GM20431 (cell line): Measurements from ENCODE around the gene TNFRSF11A.

Experiments
- in situ Hi-C: fragments of 300-500 bp; cut with MseI, MboI; formaldehyde crosslinking; loops from one replicate; pipeline ENCODE4 v1.15.0; 2020; ENCODE audit warnings: low sequenced_read_pairs; ENCODE audit not compliant: unreplicated experiment

The TNFRSF11A gene

GRCh38 chr18:62340996-62341395 is 15.9 kb downstream of the TNFRSF11A start:
- in situ Hi-C loops = no loop called here

GRCh38 chr18:62341473-62341872 is 16.4 kb downstream of the TNFRSF11A start:
- in situ Hi-C loops = no loop called here

DNA sequence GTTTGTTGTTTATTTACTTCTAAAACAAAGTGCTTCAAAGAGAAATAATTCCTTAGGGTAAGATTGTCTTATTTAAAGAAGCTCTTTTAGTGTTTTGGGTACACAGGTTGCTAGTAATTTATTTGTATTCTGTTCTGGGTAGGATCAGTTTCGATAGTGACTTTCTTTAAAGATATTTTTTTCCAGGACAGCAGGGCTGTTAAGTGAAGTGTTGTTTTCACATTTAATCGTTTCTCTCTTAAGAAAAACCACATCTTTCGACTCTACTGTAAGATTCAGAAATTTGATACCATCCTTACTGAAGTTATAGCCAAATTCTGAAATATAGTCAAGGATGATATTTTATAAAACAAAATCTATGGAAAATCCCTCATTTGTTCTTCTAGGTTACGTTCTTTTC is 17.8 kb downstream of the TNFRSF11A start:
- in situ Hi-C loops = no loop called here

GRCh38 chr18:62343316-62343715 is 18.2 kb downstream of the TNFRSF11A start:
- in situ Hi-C loops = no loop called here

- in situ Hi-C loops = no loop called here
Measured at GRCh38 chr18:62345909-62346308, 20.8 kb downstream of the TNFRSF11A start.

GRCh38 chr18:62346333-62347088 is 21.4 kb downstream of the TNFRSF11A start:
- in situ Hi-C loops = no loop called here

- in situ Hi-C loops = no loop called here
Measured at GRCh38 chr18:62347089-62347506, 22.0 kb downstream of the TNFRSF11A start.

DNA sequence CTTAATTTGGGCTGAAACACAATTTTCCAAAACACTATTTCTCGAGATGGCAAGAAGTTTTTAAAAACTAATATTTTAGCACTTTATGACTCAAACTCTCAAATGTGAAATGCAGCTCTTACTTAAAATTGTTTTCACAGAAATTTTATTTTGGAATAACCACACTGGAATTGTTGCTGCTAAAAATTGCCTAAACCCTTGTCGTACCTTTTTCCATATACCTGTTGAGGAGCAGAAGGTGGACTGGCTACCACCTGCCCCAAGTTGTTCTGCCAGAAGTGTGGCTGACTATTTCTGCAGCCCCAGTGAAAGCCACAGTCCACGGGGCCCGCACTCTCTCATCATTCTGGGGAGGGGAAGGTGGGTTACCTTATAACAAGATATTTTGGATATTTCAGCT is 23.4 kb downstream of the TNFRSF11A start:
- in situ Hi-C loops = no loop called here

- in situ Hi-C loops = no loop called here
Measured at GRCh38 chr18:62353170-62353569, 28.1 kb downstream of the TNFRSF11A start.

- in situ Hi-C loops = no loop called here
Measured at GRCh38 chr18:62354151-62354550, 29.0 kb downstream of the TNFRSF11A start.

GRCh38 chr18:62357079-62357719 is 32.1 kb downstream of the TNFRSF11A start:
- in situ Hi-C loops = no loop called here

DNA sequence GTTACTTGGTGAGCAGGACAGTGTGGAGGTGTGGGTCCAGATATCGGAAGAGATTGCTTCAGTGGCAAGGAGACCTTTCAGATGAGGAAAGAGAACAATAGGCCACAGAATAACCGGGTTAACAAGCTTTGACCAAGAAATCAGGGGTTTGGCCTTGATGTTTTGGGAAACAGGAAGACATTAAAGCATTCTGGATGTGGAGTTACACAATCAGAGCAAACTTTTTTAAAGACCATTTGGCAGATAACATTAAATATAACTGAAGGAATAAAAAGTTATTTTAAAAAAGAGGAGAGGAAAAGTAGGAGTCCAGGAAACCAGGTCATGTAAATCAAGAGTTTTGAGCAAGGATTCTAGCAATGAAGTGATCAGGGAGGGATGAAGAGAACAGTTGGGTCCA is 35.7 kb downstream of the TNFRSF11A start:
- in situ Hi-C loops = no loop called here

DNA sequence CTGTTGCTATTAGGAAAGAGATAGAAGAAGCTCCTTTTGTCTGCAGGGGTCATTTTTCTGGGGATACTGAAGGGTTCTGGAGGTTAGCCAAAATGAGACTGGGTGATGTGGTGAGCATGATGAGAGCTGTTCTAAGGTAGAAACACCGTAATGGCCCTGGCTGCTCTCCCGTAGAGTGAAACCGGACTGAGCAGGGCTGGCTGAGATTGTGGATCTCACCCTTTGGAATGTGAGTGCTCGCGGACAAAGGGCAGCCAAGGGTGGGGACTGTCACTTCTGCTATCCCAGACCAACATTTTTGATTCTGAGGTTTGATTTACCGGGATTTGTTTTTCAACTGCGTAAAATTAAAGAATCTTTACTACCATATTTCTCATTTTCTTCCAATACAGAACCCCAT is 36.2 kb downstream of the TNFRSF11A start:
- in situ Hi-C loops = no loop called here

DNA sequence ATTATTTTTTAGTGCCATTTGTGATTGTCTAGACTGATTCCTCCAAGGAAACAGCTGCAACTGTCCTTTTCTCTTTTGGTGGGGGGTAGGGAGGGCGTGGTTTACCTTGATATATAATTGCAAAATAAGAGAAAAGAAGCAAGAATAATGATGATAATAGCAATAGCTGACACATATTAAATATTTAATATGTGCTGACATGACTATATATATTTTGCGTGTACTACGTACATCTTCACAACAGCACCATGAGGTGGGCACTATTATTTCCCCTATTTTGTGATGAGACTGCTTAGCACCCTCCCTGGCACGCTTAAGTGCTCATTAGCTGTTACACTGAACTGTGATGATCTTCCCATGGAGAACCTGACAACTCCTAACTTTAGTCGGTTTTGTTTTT is 39.4 kb downstream of the TNFRSF11A start:
- in situ Hi-C loops = no loop called here

- in situ Hi-C loops = no loop called here
Measured at GRCh38 chr18:62365420-62365819, 40.3 kb downstream of the TNFRSF11A start.

DNA sequence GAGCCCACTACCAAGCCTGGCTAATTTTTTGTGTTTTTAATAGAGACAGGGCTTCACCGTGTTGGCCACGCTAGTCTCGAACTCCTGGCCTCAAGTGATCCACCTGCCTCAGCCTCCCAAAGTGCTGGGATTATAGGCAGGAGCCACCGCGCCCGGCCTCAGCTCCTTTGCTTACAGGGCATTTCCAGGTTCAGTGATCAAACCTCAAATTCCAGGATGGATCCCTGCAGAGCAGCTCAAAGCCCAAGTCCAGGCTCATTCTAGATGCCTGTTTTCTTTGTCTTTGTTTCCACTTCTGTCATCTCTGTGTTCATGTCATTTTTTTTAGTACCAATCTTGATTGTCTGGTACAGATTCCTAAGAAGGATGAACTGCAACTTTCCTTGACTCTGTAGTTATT is 41.9 kb downstream of the TNFRSF11A start:
- in situ Hi-C loops = no loop called here

- in situ Hi-C loops = no loop called here
Measured at GRCh38 chr18:62368100-62368499, 43.0 kb downstream of the TNFRSF11A start.

- in situ Hi-C loops = no loop called here
Measured at GRCh38 chr18:62369129-62369644, 44.1 kb downstream of the TNFRSF11A start.

- in situ Hi-C loops = no loop called here
Measured at GRCh38 chr18:62370366-62370765, 45.3 kb downstream of the TNFRSF11A start.

DNA sequence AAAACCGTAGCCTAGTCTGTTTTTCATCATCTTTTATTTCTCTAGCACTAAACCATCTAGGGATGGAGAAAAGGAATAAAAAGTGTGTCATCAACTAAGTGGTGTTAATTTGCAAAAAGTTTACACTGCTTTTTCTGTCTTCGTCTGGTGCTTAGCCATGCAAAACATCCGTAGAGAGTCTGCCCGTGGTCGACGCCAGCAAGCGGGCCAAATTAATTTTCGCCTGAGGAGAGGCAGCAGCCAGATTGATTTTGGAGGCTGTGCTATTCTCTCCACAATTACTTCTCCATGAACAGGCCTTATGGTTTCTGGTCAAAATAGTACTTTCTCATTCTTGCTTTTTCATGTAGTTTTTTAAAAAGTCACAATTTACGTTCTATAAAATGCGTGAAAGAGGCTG is 46.3 kb downstream of the TNFRSF11A start:
- in situ Hi-C loops = no loop called here

- in situ Hi-C loops = no loop called here
Measured at GRCh38 chr18:62372156-62372555, 47.0 kb downstream of the TNFRSF11A start.

- in situ Hi-C loops = no loop called here
Measured at GRCh38 chr18:62372882-62373281, 47.8 kb downstream of the TNFRSF11A start.
